ENCODE measurements around the gene PEAK1.

- no peak for TF ChIP-seq CTCF (IDR thresholded peaks at IDR 0.05; ENCODE audit: extremely low read depth in 1 of 2, insufficient read depth in 1 of 2, low read depth in 1 of 2, low read length in 2 of 2)
- TF ChIP-seq EZH2 (IDR thresholded peaks at IDR 0.05; ENCODE audit: borderline replicate concordance, low read depth, low read length, severe bottlenecking) = no peak
- TF ChIP-seq POLR2A (IDR thresholded peaks at IDR 0.05; ENCODE audit: low read depth, low read length) = no peak
These were observed 126.8 kb downstream of the PEAK1 start for GRCh38 chr15:77292969-77293558.
